Small intestine (tissue), 7 donors: ENCODE results near the gene LMO7. TPM values are rescaled to one million over a fixed set of nuclear protein-coding genes. Genes with fewer than 3 reads are reported as not detected.

Source experiments
- DNase-seq, 2 donors: peaks; one replicate each; pipeline versions ENCODE4 v3.0.0 to v3.0.0-alpha.2; 2013
- FAIRE-seq: peaks from 2 replicates; lab custom pipeline; 2012; peaks lifted over from hg19 to GRCh38; lab: Jason Lieb, UNC
- H3K27ac ChIP-seq, 3 donors: one replicate each; pipeline ENCODE4 v1.5.1; 2013; ENCODE audit warnings: low read length in 2 of 3, mild to moderate bottlenecking in 2 of 3, control low read depth in 1 of 3, inconsistent platforms in 1 of 3, low read depth in 1 of 3, moderate library complexity in 1 of 3
- H3K27me3 ChIP-seq, 3 donors: one replicate each; pipeline ENCODE4 v1.6.1; 2013; ENCODE audit warnings: low read length in 3 of 3, inconsistent platforms in 1 of 3; ENCODE audit not compliant: control insufficient read depth in 3 of 3, insufficient read depth in 3 of 3
- H3K36me3 ChIP-seq, 3 donors: one replicate each; pipeline ENCODE4 v1.6.1; 2013; ENCODE audit warnings: low read length in 3 of 3, inconsistent platforms in 1 of 3, low read depth in 1 of 3, mild to moderate bottlenecking in 1 of 3, moderate library complexity in 1 of 3; ENCODE audit not compliant: control insufficient read depth in 3 of 3, insufficient read depth in 2 of 3
- H3K4me1 ChIP-seq, 3 donors: one replicate each; pipeline ENCODE4 v1.6.1; 2013; ENCODE audit warnings: low read length in 2 of 3, inconsistent platforms in 1 of 3, low read depth in 1 of 3, mild to moderate bottlenecking in 1 of 3, moderate library complexity in 1 of 3; ENCODE audit not compliant: control insufficient read depth in 3 of 3, insufficient read depth in 2 of 3
- H3K4me3 ChIP-seq, 3 donors: one replicate each; pipeline ENCODE4 v1.5.1; 2013; ENCODE audit warnings: low read length in 3 of 3, control low read depth in 1 of 3, inconsistent platforms in 1 of 3, low read depth in 1 of 3, mild to moderate bottlenecking in 1 of 3, moderate library complexity in 1 of 3
- H3K9me3 ChIP-seq, 2 donors: one replicate each; pipeline ENCODE4 v1.6.1; 2013; ENCODE audit warnings: low read depth in 1 of 2, low read length in 1 of 2; ENCODE audit not compliant: control insufficient read depth in 2 of 2, insufficient read depth in 1 of 2
- WGBS, 3 donors: extraction: QIAGEN DNeasy Blood & Tissue Kit; methylation state at CpG; one replicate each; pipeline ENCODE4 v1.1.7; 2013; 5-methylcytosine and 5-hydroxymethylcytosine counted together
- polyA plus RNA-seq, 4 donors: library from polyadenylated mRNA; stranded (reverse) in 3 of 4; unstranded in 1 of 4; fragments of 200-250 nt in 3 of 4; fragments of 120-200 nt in 1 of 4; gene quantifications; one replicate each; pipeline versions ENCODE4 v1.2.1 to v1.2.3, GENCODE V29; 2013
- donor health status: healthy with polysubstance abuse.
- donor health status: control.
- donor health status: control.
- donor health status: Bipolar disorder and iron deficiency.
- donor health status: healthy.

LMO7 gene
- polyA plus RNA-seq, 4 donors, result 31.0 to 136 (median 84.3) TPM

GRCh38 chr13:75896271-75896670 is 260.1 kb downstream of the LMO7 start:
- H3K4me1 ChIP-seq, result no peaks in the 10 kb centered on the region
- no peak for DNase-seq
- no peak overlapping the region for H3K4me3 ChIP-seq
- WGBS, 3 donors, result 62 to 65% (median 64%) methylated on average over 2 of the region's 2 CpGs
- no peak for FAIRE-seq
- H3K27me3 ChIP-seq, result no peaks in the 10 kb centered on the region
- H3K9me3 ChIP-seq, result no peaks in the 10 kb centered on the region
- H3K27ac ChIP-seq, result no peak overlapping the region
- H3K36me3 ChIP-seq, result no peaks in the 10 kb centered on the region

DNA sequence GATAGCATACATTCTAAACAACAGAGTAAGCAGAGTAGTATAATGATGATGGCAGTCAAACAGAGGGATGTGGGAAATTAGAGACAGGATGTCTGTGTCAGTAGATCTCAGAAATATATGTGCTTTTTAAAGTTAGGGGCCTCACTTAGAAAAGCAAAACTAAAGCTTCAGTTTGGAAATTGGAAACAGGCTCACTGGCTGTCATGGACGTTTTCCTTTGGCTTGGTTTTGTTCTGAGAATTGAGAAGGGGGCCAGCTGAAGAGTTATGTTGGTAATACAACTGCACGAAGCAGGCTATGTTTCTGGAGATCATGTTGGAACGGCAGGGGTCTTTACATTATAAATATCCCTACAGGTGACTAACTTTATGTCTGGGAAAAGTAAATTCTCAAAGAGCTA is 261.3 kb downstream of the LMO7 start:
- no peaks in the 10 kb centered on the region for H3K9me3 ChIP-seq
- H3K27me3 ChIP-seq, result peaks cover 0 to 2% (median 0%) of the 10 kb centered on the region in 3 donors
- DNase-seq (no peak), FAIRE-seq (no peak)
- H3K27ac ChIP-seq, result no peak overlapping the region
- 61 to 67% (median 66%) methylated on average over 3 of the region's 3 CpGs for WGBS, 3 donors
- H3K4me3 ChIP-seq, result no peak overlapping the region
- H3K36me3 ChIP-seq, result no peaks in the 10 kb centered on the region
- H3K4me1 ChIP-seq, result no peaks in the 10 kb centered on the region

DNA sequence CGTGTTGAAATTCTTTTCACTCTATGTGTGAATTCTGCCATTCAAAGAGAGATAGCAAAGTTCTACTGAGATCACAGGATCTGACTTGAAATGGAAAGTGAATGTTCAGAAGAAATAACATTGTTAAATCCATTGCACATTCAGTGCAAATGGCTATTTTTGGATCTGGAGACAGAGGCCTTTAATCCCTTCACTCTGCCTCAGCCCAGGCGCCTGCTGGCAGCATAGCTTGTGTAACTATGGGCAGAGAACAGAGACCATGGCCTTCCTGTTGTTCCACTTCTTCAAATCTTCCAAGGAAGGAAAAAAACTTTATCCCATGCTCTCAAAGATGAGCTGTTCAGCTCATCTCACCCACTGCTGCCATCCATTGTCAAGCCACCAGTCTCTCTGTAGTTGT is 265.4 kb downstream of the LMO7 start:
- DNase-seq (no peak), FAIRE-seq (no peak)
- Histone ChIP-seq H3K36me3 (no peaks in the 10 kb centered on the region), H3K27ac (no peak overlapping the region), H3K9me3 (no peaks in the 10 kb centered on the region), H3K27me3 (peaks cover 0 to 2% (median 0%) of the 10 kb centered on the region in 3 donors), H3K4me1 (no peaks in the 10 kb centered on the region), H3K4me3 (no peak overlapping the region)
- WGBS, 3 donors, result 75 to 92% (median 77%) methylated on average over 2 of the region's 2 CpGs

DNA sequence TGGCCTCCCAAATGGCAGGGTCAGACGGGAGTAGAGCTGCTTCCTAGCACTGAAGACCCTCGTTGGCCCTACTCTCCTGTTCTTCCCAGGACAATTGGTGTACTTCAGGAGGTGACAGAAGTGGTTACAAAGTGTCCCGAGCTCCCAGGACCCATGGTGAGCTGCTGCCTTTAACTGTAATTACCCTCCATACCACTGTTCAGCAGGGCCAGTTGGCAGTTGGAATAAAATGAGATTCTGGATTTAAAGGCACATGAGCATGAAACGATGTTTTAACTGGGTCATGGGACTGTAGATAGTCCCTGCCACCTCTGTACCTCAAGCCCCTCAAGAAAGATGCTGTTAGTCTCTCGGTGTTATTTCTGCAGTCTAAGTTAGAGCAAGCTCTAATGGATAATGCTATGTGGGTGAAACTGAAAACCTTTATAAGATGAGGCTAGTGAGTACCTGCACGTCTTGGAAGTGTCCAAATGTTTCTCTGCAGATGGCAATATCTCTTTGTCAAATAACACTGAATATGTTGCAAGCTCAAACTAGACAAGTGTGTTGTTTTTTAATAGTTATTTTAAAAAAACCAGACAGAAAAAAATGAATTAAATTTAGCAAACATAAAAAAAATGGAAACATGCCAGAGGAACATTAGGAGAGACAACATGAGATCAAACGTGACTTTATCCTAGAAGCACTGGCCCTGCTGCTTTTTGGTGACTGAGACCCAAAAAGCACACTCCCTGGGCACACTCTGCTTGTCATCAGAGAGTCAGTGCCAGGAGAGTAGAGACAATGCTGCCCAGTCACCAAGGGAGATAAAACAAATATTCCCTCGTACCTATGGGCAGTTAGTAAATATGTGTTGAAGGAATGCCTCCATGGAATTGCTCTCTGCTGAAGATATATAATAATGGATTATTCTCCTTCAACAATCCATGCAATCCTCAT is 266.3 kb downstream of the LMO7 start:
- WGBS, 3 donors, result 65 to 79% (median 71%) methylated on average over 8 of the region's 8 CpGs
- Histone ChIP-seq H3K4me3 (no peak overlapping the region), H3K4me1 (no peaks in the 10 kb centered on the region), H3K27ac (no peak overlapping the region), H3K9me3 (no peaks in the 10 kb centered on the region), H3K27me3 (peaks cover 0 to 2% (median 0%) of the 10 kb centered on the region in 3 donors), H3K36me3 (no peaks in the 10 kb centered on the region)
- FAIRE-seq, result no peak
- no peak for DNase-seq

GRCh38 chr13:75904012-75904411 is 267.9 kb downstream of the LMO7 start:
- DNase-seq, result no peak
- H3K27me3 ChIP-seq, result peaks cover 0 to 2% (median 0%) of the 10 kb centered on the region in 3 donors
- 15 to 57% (median 32%) methylated on average over 2 of the region's 2 CpGs for WGBS, 3 donors

GRCh38 chr13:75906315-75906714 is 270.2 kb downstream of the LMO7 start:
- H3K9me3 ChIP-seq, result no peaks in the 10 kb centered on the region
- no peaks in the 10 kb centered on the region for H3K4me1 ChIP-seq
- no peak for FAIRE-seq
- no peak overlapping the region for H3K27ac ChIP-seq
- H3K36me3 ChIP-seq, result no peaks in the 10 kb centered on the region
- WGBS, 3 donors, result 87 to 90% (median 89%) methylated on average over 5 of the region's 5 CpGs
- H3K27me3 ChIP-seq, result peaks cover 0 to 2% (median 0%) of the 10 kb centered on the region in 3 donors
- H3K4me3 ChIP-seq, result no peak overlapping the region
- no peak for DNase-seq

More at GRCh38 chr13:75904012-75904411, 267.9 kb downstream of the LMO7 start:
- no peak overlapping the region for H3K27ac ChIP-seq
- H3K4me3 ChIP-seq, result no peak overlapping the region
- no peaks in the 10 kb centered on the region for H3K9me3 ChIP-seq
- no peaks in the 10 kb centered on the region for H3K36me3 ChIP-seq
- H3K4me1 ChIP-seq, result no peaks in the 10 kb centered on the region
- FAIRE-seq, result no peak

GRCh38 chr13:75907044-75907443 is 270.9 kb downstream of the LMO7 start:
- Histone ChIP-seq H3K9me3 (no peaks in the 10 kb centered on the region), H3K27ac (no peak overlapping the region), H3K4me3 (no peak overlapping the region), H3K36me3 (no peaks in the 10 kb centered on the region), H3K4me1 (no peaks in the 10 kb centered on the region), H3K27me3 (peaks cover 0 to 2% (median 0%) of the 10 kb centered on the region in 3 donors)
- DNase-seq (no peak), FAIRE-seq (no peak)
- WGBS, 3 donors, result 44 to 59% (median 55%) methylated on average over 5 of the region's 5 CpGs

DNA sequence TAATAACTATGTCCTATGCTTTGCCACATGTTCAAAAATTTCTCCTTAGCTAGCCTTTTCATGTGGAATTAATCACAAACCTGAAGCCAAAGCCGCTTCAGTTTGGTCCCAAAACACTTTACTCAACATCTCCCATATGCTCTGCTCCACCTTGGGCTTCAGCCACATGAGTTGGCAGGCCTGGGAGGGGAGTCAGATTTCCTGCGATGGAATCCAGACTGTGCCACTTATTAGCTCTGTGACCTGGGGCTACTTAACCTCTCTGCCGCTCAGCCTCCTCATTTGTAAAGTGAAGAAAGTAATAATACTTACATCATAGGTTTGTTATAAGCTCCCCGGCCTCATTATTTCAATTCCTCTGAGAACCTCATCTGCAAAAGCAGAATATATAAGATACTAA is 272.0 kb downstream of the LMO7 start:
- WGBS, 3 donors, result 68 to 88% (median 82%) methylated on average over 4 of the region's 4 CpGs
- DNase-seq (no peak), FAIRE-seq (no peak)

More for the DNA sequence above, 272.0 kb downstream of the LMO7 start:
- Histone ChIP-seq H3K27ac (no peak overlapping the region), H3K9me3 (no peaks in the 10 kb centered on the region), H3K4me3 (no peak overlapping the region), H3K27me3 (no peaks in the 10 kb centered on the region), H3K4me1 (no peaks in the 10 kb centered on the region), H3K36me3 (no peaks in the 10 kb centered on the region)
